HG03442 (cell line): Measurements from ENCODE around the gene ZKSCAN1.

Experiments used
- ATAC-seq: cut with Tn5 transposase; IDR thresholded peaks from one replicate; pipeline ENCODE4 v1.9.1; 2021; ENCODE audit warnings: mild to moderate bottlenecking, moderate library complexity; ENCODE audit not compliant: unreplicated experiment

Gene ZKSCAN1

GRCh38 chr7:100075418-100075817 lies 60.0 kb downstream of the ZKSCAN1 start:
- ATAC-seq = no peak

- no peak for ATAC-seq
Observed at GRCh38 chr7:100077205-100077604, 61.8 kb downstream of the ZKSCAN1 start.

- no peak for ATAC-seq
Observed at GRCh38 chr7:100079024-100079560, 63.7 kb downstream of the ZKSCAN1 start.

- no peak for ATAC-seq
Observed at GRCh38 chr7:100080907-100081534, 65.6 kb downstream of the ZKSCAN1 start.

GRCh38 chr7:100081535-100082102 lies 66.2 kb downstream of the ZKSCAN1 start, which contains the start of gene ZNF3:
ZNF3 (minus strand) TSS chr7:100081723; CDS start chr7:100077357, 4,366 bp downstream.
- peak; percentile 76 for ATAC-seq

GRCh38 chr7:100082978-100083377 lies 67.6 kb downstream of the ZKSCAN1 start:
- ATAC-seq = no peak

GRCh38 chr7:100085515-100085914 lies 70.1 kb downstream of the ZKSCAN1 start:
- ATAC-seq = no peak

GRCh38 chr7:100087055-100087750 lies 71.8 kb downstream of the ZKSCAN1 start:
- ATAC-seq = no peak

GRCh38 chr7:100088095-100088620 lies 72.8 kb downstream of the ZKSCAN1 start:
- ATAC-seq = no peak

GRCh38 chr7:100088621-100089457 lies 73.4 kb downstream of the ZKSCAN1 start, which contains the start of gene COPS6:
COPS6 (plus strand) TSS chr7:100088969; CDS start chr7:100088991, 22 bp downstream.
- ATAC-seq = no peak

GRCh38 chr7:100089458-100090196 lies 74.2 kb downstream of the ZKSCAN1 start:
- no peak for ATAC-seq

GRCh38 chr7:100090527-100091410 lies 75.4 kb downstream of the ZKSCAN1 start:
- no peak for ATAC-seq
